PC-3 (cell line): ENCODE measurements around the gene SEPTIN2. TPM values are rescaled to one million over a fixed set of nuclear protein-coding genes. Genes with fewer than 3 reads are reported as not detected.
A peak's percentile ranks its signal among the peaks of the same experiment; 100 is the strongest.

Experiments
- ATAC-seq: fragments of 200-7000 bp; cut with Tn5 transposase; 2 replicates; pipeline ENCODE4 v1.9.1; 2020; ENCODE audit warnings: mild to moderate bottlenecking, moderate library complexity
- BruUV-seq: library from RNA; stranded (reverse); fragments of 400-500 nt; replicated peaks from 2 replicates; lab custom pipeline; 2021; lab: Mats Ljungman, UMichigan
- CTCF ChIA-PET: fragments of 300-600 bp; sonication (Branson Sonifier 250); formaldehyde crosslinking; loops from one replicate; lab custom pipeline; 2022; ENCODE audit warnings: antibody characterized with exemption; lab: Charles Lee
- POLR2A ChIA-PET: fragments of 300-600 bp; sonication (Branson Sonifier 250); formaldehyde crosslinking; loops from one replicate; lab custom pipeline; 2022; ENCODE audit warnings: antibody characterized with exemption; ENCODE audit not compliant: unreplicated experiment; lab: Charles Lee
- DNase-seq: peaks from one replicate; pipeline ENCODE4 v3.0.0-alpha.2; 2015
- H2AFZ ChIP-seq: fragments of 300-600 bp; sonication (generic); 2 replicates; pipeline ENCODE4 v1.6.0; 2016; ENCODE audit warnings: antibody characterized with exemption, low read length
- H3F3A ChIP-seq: fragments of 300-600 bp; sonication (generic); one replicate; pipeline ENCODE4 v1.6.0; 2017; ENCODE audit warnings: antibody characterized with exemption, low read length, control low read depth, mild to moderate bottlenecking; ENCODE audit not compliant: unreplicated experiment
- H3K27ac ChIP-seq: fragments of 300-600 bp; sonication (generic); 2 replicates; pipeline ENCODE4 v1.5.1; 2016; ENCODE audit warnings: mild to moderate bottlenecking, low read length
- H3K27me3 ChIP-seq: fragments of 300-600 bp; sonication (generic); 2 replicates; pipeline ENCODE4 v1.6.1; 2016; ENCODE audit warnings: low read length, mixed read lengths
- H3K36me3 ChIP-seq: fragments of 300-600 bp; sonication (generic); 2 replicates; pipeline ENCODE4 v1.6.1; 2016; ENCODE audit warnings: low read depth, mixed run types, low read length, mixed read lengths
- H3K4me1 ChIP-seq: fragments of 300-600 bp; sonication (generic); 2 replicates; pipeline ENCODE4 v1.5.1; 2016; ENCODE audit warnings: low read length; ENCODE audit not compliant: insufficient read depth
- H3K4me2 ChIP-seq: fragments of 300-600 bp; sonication (generic); 2 replicates; pipeline ENCODE4 v1.6.0; 2016; ENCODE audit warnings: low read length
- H3K4me3 ChIP-seq: fragments of 300-600 bp; sonication (generic); 2 replicates; pipeline ENCODE4 v1.5.1; 2016; ENCODE audit warnings: mild to moderate bottlenecking, low read length, mixed read lengths
- H3K79me2 ChIP-seq: fragments of 300-600 bp; sonication (generic); 2 replicates; pipeline ENCODE4 v1.6.1; 2017; ENCODE audit warnings: low read length, mixed read lengths
- H3K9ac ChIP-seq: fragments of 300-600 bp; sonication (generic); 2 replicates; pipeline ENCODE4 v1.6.0; 2016; ENCODE audit warnings: mild to moderate bottlenecking, low read length
- H3K9me2 ChIP-seq: fragments of 300-600 bp; sonication (generic); replicated peaks from 2 replicates; pipeline ENCODE4 v1.6.1; 2016; ENCODE audit warnings: mixed run types, low read length, mixed read lengths
- H3K9me3 ChIP-seq: fragments of 300-600 bp; sonication (generic); 2 replicates; pipeline ENCODE4 v1.6.1; 2016; ENCODE audit warnings: low read length, mixed read lengths
- H4K20me1 ChIP-seq: fragments of 300-600 bp; sonication (generic); 2 replicates; pipeline ENCODE4 v1.6.1; 2016; ENCODE audit warnings: low read length, mixed read lengths
- CTCF ChIP-seq: fragments of 300-600 bp; sonication (generic); conservative IDR thresholded peaks from 2 replicates; pipeline ENCODE4 v1.5.1; 2017; ENCODE audit warnings: antibody characterized with exemption, low read depth, mild to moderate bottlenecking, low read length
- EZH2 ChIP-seq: fragments of 300-600 bp; sonication (generic); IDR thresholded peaks from one replicate; pipeline ENCODE4 v1.6.1; 2017; ENCODE audit warnings: antibody characterized with exemption, mild to moderate bottlenecking, low read length; ENCODE audit not compliant: unreplicated experiment
- EZH2phosphoT487 ChIP-seq: fragments of 300-600 bp; sonication (generic); IDR thresholded peaks from 2 replicates; pipeline ENCODE4 v1.6.1; 2018; ENCODE audit warnings: mild to moderate bottlenecking, antibody characterized with exemption, low read length, borderline replicate concordance
- intact Hi-C: fragments of 100-400 bp; cut with micrococcal nuclease; formaldehyde crosslinking; loops from 2 replicates; pipeline ENCODE4 v1.9.0; 2023
- total RNA-seq: library from RNA; depleted of rRNA; stranded (reverse); fragments of >200 nt; gene quantifications from 2 replicates; pipeline ENCODE4 v1.2.3, GENCODE V29; 2014

SEPTIN2 gene
- total RNA-seq, 1 experiment from 2014 or later: 185 TPM

GRCh38 chr2:241355983-241356870 lies 40.5 kb downstream of the SEPTIN2 start, which contains the start of gene FARP2:
Gene FARP2, plus strand, starts transcription at chr2:241356285. Its CDS starts 16,823 bp downstream, at chr2:241373108.
- H3K27ac ChIP-seq: peak within 1 kb of the TSS; percentile 5; the same call in 1 of the 2 replicates
- H4K20me1 ChIP-seq: peaks cover 33% of the 10 kb centered on the region
- intact Hi-C loops: loop anchor here (2.0 to 5.0 kb wide), 3 partner anchors 37 to 151 kb away; partner anchors contain the start of gene STK25
- H3K36me3 ChIP-seq: peaks cover 33% of the 10 kb centered on the region
- ChIA-PET CTCF (no interaction called here), POLR2A (no interaction called here)
- no peaks in the 10 kb centered on the region for H3K27me3 ChIP-seq
- DNase-seq: peak; percentile 95
- H3K79me2 ChIP-seq: peaks cover 49% of the 10 kb centered on the region
- no peaks in the 10 kb centered on the region for H3F3A ChIP-seq
- BruUV-seq: no TSS peak
- H3K9me3 ChIP-seq: no peaks in the 10 kb centered on the region
- peak within 1 kb of the TSS; percentile 59 for H2AFZ ChIP-seq
- peak within 1 kb of the TSS; percentile 91 for H3K9ac ChIP-seq
- no peak for TF ChIP-seq CTCF
- no peak for TF ChIP-seq EZH2
- no peak for TF ChIP-seq EZH2phosphoT487
- ATAC-seq: peak; percentile 84
- no peaks in the 10 kb centered on the region for H3K9me2 ChIP-seq
- H3K4me3 ChIP-seq: peak within 1 kb of the TSS; percentile 98
- H3K4me1 ChIP-seq: peaks cover 18% of the 10 kb centered on the region
- H3K4me2 ChIP-seq: peak within 1 kb of the TSS; percentile 97

GRCh38 chr2:241356871-241357260 lies 41.1 kb downstream of the SEPTIN2 start:
- H3K4me1 ChIP-seq: peaks cover 18% of the 10 kb centered on the region
- H3K9me2 ChIP-seq: no peaks in the 10 kb centered on the region
- H3K9ac ChIP-seq: peak overlapping the region; percentile 91
- TF ChIP-seq CTCF (no peak), EZH2phosphoT487 (no peak), EZH2 (no peak)
- H3K36me3 ChIP-seq: peaks cover 27% of the 10 kb centered on the region
- no peaks in the 10 kb centered on the region for H3K27me3 ChIP-seq
- H3K4me3 ChIP-seq: peak overlapping the region; percentile 98
- no peak for ATAC-seq
- H3F3A ChIP-seq: no peaks in the 10 kb centered on the region
- TSS peak; percentile 15 for BruUV-seq
- ChIA-PET POLR2A (no interaction called here), CTCF (no interaction called here)
- H2AFZ ChIP-seq: peak overlapping the region; percentile 52; the same call in 1 of the 2 replicates
- peaks cover 35% of the 10 kb centered on the region for H4K20me1 ChIP-seq
- no peaks in the 10 kb centered on the region for H3K9me3 ChIP-seq
- H3K27ac ChIP-seq: no peak overlapping the region
- peak overlapping the region; percentile 97 for H3K4me2 ChIP-seq
- DNase-seq: no peak
- intact Hi-C loops: loop anchor here (2.0 to 5.0 kb wide), 3 partner anchors 36 to 150 kb away; partner anchors contain the start of gene STK25
- peaks cover 53% of the 10 kb centered on the region for H3K79me2 ChIP-seq
